Suprapubic skin (tissue), 4 donors: ENCODE data around the gene UEVLD.

Source experiments
- CTCF ChIP-seq, 2 donors: fragments of 200-600 bp in 1 of 2; fragments of 450-650 bp in 1 of 2; sonication (generic) in 1 of 2; IDR thresholded peaks; one replicate each; pipeline ENCODE4 v1.5.1; 2016 to 2019; ENCODE audit warnings: antibody characterized with exemption in 2 of 2, mild to moderate bottlenecking in 1 of 2, moderate library complexity in 1 of 2
- EP300 ChIP-seq: sonication (generic); formaldehyde crosslinking; IDR thresholded peaks from one replicate; pipeline ENCODE4 v1.6.1; 2017; ENCODE audit warnings: antibody characterized with exemption
- POLR2A ChIP-seq, 2 donors: fragments of 450-650 bp; IDR thresholded peaks; one replicate each; pipeline ENCODE4 v1.6.1; 2017; ENCODE audit warnings: antibody characterized with exemption in 2 of 2, mild to moderate bottlenecking in 2 of 2, moderate library complexity in 2 of 2
- POLR2AphosphoS5 ChIP-seq, 3 donors: sonication (generic); formaldehyde crosslinking; IDR thresholded peaks; one replicate each; pipeline ENCODE4 v1.6.1; 2017; ENCODE audit warnings: antibody characterized with exemption in 3 of 3

GRCh38 chr11:18580113-18580766 is 8.3 kb downstream of the UEVLD start:
- TF ChIP-seq CTCF (IDR thresholded peaks at IDR 0.05) (no peak), EP300 (no peak), POLR2A (IDR thresholded peaks at IDR 0.05) (no peak), POLR2AphosphoS5 (IDR thresholded peaks at IDR 0.05) (no peak)
